COLO829 (cell line): ENCODE results near the gene PCOLCE2.
A peak's percentile ranks its signal among the peaks of the same experiment; 100 is the strongest.
"Not testable (repeated sequence)": the region's sequence is repeated elsewhere in the genome, so short reads cannot be mapped to it uniquely, and the experiment has no call there.

Source experiments
- DNase-seq: peaks from one replicate; pipeline ENCODE4 v3.0.0; 2012; ENCODE audit warnings: low spot score

The PCOLCE2 gene

DNA sequence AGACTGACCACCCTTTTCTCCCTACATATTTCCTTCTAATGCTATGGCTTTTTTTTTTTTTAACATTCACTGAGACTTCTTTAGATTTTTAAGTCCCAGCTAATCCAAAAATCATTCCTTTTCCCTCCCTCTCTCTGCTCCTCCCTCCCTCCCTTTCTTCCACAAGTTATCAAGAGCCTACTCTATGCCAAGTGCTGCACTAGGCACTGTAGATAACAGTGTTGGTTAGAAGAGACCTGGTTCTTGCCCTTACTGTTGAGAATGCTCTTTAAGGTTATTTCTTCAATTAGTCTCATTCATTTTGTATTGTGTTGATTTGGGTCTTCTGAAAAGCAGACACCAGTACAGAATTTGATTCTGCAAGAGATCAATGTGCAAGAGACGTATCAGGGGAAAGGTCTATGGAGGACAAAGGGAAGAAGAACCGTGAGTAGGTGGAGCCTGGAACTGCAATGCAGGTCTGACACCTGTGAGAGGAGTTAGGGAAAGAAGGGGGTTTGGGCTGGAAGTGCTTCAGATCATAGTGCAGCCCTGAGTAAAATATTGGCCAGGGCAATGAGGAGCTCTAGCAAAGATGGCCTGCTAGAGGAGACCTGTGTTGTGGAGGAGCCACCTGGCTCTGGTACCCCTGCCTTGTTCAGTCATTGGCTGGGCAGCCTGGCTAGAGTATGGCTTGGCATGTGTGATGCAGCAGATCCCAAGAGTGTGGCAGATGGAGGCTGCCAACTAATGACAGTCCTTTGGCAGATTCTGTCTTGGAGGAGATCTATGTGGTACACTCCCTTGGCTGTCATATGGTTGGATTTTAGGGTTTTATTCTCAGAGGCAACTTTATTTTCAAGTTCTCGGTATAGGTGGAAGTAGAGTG, 9.7 kb upstream of the PCOLCE2 start:
- DNase-seq = no peak

GRCh38 chr3:142897807-142898206, 8.9 kb upstream of the PCOLCE2 start:
- no peak for DNase-seq

GRCh38 chr3:142896996-142897395, 8.1 kb upstream of the PCOLCE2 start:
- DNase-seq = no peak

DNA sequence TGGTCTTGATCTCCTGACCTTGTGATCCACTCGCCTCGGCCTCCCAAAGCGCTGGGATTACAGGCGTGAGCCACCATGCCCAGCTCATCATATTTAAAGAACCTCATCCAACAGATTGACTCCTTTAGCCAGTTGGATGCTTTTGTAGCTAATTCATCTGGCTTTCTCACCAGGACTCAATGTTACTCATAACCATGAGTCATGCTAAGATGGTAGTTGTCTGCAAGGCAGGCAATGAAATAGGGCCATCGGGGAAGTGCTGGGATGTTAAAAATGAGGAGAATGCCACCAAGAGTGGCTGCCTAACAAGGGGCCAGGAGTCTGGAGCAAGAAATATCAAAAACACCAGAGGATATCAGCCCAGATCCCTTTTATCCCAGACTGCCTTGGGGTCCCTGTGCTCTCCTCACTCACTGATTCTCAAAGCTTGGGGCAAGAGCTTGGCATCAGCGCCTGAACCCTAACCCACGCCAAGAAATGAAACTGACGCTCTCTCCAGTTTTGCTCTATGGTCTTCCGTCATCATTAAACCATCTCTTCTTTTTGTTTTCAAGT, 7.4 kb upstream of the PCOLCE2 start:
- no peak for DNase-seq

- DNase-seq = no peak
Measured at GRCh38 chr3:142894493-142894892, 5.6 kb upstream of the PCOLCE2 start.

GRCh38 chr3:142892714-142893113, 3.8 kb upstream of the PCOLCE2 start:
- no peak for DNase-seq

- no peak for DNase-seq
Measured at GRCh38 chr3:142890592-142890991, 1.7 kb upstream of the PCOLCE2 start.

DNA sequence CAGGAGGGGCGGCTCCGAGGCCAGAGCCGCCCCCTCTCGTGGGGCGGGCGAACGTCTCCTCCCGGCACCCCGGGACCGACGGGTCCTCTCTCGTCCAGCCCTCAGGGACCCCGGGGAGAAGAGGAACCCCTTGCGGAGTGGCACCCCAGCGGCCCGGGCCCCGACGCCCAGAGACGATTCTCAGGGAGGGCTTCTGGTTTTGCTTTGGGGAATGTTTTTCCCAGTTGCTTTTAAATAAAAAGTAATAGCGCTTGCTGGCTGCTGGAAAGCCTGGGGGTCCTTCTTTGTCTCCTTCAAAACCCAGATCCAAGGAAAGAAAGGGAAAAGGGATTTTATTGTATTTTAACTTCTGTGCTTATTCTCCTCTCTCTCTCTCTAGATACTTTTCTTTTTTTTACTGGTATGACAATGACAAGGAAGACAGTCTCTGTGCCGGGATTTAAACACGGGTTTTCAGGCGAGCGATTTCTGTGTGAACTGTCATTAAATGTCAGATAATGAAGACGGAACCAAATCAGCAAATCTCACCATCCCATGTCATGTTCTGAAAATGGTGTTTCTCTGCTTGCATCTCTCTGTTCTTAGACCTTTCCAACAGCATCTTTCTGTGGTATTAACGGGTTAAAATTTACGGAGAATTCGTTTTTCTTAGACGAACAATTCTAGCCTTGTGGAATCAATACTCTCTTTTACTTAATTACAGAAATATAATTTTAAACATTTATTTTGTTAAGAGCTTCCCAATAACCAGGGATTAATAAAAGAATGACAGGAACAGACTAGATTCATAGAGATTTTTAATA, 530 bp upstream of the PCOLCE2 start:
- no peak for DNase-seq

- DNase-seq = peak; percentile 69
Measured at GRCh38 chr3:142888099-142888480, 793 bp downstream of the PCOLCE2 start.

- DNase-seq = peak; percentile 89
Measured at GRCh38 chr3:142886940-142887339, 1.9 kb downstream of the PCOLCE2 start.

DNA sequence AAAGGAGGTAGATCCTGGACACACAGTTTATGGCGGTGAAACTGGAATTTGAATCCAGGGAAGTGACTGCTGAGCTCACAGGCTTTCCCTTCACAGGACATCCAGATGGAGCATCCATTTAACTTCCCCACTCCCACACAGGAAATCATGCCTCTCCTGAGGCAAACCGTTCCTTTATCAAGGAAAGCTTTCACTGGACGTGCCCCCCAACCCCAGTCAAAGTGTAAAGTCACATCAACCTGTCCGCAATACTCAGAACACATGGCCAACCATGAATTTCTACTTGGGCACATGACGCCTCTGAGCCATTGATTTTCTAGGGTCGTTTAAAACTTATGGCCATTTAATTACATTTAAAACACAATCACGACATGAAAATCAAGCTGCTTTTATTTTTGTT, 2.9 kb downstream of the PCOLCE2 start:
- DNase-seq = no peak

DNA sequence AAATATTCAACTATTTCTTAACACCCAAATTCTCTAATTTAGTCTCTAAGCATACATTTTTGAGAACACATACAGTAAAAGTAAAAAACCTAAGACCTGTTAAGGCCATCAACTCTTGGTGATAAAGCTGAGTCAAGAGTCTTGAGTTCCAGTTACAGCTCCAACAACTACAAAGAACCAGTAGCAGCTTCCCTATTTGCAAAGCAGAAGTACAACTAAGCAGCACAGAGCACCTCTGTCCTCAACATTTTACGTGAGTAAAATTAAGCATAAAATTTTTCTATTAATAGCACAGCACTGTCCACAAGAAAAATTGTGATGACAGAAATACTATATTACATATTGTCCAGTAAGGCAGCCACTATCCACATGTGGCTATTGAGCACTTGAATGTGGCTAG, 4.4 kb downstream of the PCOLCE2 start:
- no peak for DNase-seq

- not testable (repeated sequence) for DNase-seq
Measured at GRCh38 chr3:142883534-142883933, 5.3 kb downstream of the PCOLCE2 start.

DNA sequence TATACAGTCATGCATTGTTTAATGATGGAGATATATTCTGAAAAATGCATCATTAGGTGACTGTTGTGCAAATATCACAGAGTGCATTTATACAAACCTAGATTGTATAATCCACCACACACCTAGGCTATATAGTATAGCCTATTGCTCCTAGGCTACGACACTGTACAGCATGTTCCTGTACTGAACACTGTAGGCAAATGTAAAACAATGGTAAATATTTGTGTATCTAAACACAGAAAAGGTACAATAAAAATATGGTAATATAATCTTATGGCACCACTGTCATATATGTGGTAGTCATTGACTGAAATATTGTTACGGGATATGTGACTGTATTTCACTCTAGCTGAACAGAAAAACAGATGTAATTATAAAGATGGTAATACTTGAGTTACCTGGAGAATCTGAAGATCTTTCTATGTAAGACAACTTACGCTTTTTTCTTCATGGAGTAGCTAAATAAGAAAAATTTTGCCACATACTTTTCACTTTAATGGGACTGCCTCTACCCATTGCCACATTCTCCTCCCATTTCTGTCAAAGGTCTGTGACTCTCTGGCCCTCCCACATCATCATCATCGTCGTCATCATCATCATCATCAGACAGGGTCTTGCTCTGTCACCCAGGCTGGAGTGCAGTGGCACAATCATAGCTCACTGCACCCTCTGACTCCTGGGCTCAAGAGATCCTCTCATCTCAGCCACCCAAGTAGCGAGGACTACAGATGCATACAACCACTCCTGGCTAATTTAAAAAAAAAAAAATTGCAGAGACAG, 7.2 kb downstream of the PCOLCE2 start:
- no peak for DNase-seq

- no peak for DNase-seq
Measured at GRCh38 chr3:142878649-142879300, 10.1 kb downstream of the PCOLCE2 start.

DNA sequence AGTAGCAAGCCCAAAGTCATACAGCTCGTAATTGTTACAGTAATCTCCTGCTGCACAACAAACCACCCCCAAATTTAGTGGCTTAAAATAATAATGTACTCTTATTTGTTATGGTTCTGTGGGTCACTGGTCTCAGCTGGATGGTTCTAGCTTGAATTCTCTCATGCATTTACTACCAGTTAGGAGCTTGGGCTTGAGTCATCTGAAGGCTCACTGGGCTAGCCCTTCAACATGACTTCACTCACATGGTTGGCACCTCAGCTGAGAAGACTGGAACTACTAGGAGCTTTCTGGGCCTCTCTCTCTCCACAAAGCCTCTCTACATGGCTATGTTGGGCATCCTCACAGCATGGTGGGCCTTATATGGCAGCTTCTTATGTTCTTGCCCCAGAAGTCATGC, 12.5 kb downstream of the PCOLCE2 start:
- DNase-seq = no peak

DNA sequence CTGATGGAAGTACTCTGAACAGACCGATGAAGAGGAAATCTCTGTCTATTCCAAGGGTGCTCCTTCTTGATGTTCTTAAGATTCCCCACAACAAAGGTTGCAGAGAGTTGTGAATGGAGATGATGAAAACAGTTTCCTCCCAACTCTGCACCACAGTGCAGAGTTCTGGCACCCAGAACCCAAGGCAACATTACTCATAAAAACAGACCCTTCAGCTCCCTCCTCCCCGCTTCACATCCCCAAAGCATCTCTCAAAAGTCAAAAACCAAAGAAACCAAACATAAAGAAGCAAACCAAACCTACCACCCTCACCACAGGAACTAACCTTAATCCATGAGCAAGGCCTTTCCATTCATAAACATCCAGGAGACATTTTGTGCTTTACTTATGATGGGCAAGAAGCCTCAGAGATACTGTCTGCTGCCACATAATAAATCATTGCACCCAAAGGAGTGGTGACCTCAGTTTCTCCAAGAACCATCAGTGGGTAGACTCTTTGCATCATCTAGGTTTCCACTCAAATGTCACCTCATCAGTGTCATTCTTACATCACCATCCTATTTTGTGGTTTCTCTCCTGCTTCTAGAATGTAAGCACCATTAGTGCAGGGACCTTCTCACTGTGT, 13.2 kb downstream of the PCOLCE2 start:
- no peak for DNase-seq

GRCh38 chr3:142875099-142875498, 13.8 kb downstream of the PCOLCE2 start:
- DNase-seq = no peak

DNA sequence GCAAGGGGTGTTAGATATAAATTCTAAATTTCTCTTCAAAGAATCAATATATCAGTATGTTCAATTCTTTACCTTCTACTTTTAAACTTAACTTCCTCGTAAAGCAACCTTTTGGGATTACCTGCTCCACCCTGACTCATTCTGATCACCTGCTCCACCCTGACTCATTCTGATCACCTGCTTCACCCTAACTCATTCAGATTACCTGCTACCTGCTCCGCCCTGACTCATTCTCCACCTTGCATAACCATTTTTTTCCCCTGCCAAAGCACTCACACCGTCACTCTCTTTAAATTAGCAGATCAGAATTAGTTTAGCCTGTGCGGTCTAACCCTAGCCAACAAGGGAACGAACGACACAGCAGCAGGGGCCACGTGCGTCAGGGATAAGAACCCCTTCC, 20.5 kb downstream of the PCOLCE2 start:
- DNase-seq = not testable (repeated sequence)

GRCh38 chr3:142866841-142867631, 21.8 kb downstream of the PCOLCE2 start:
- DNase-seq = no peak
